Testis (tissue), 2 donors: Measurements from ENCODE around the gene SPACDR.

Experiments
- POLR2A ChIP-seq: fragments of 450-650 bp; IDR thresholded peaks from one replicate; pipeline ENCODE4 v1.6.1; 2017; ENCODE audit warnings: antibody characterized with exemption, mild to moderate bottlenecking, moderate library complexity
- TF ChIP-seq, protein P1 (sequence below), 3 experiments: fragments of 450-650 bp in 2 of 3; fragments of 200-600 bp in 1 of 3; sonication (generic) in 1 of 3; IDR thresholded peaks; one replicate each; pipeline ENCODE4 v1.5.1; 2016 to 2019; ENCODE audit warnings: antibody characterized with exemption in 3 of 3, mild to moderate bottlenecking in 2 of 3, moderate library complexity in 1 of 3

DNA sequence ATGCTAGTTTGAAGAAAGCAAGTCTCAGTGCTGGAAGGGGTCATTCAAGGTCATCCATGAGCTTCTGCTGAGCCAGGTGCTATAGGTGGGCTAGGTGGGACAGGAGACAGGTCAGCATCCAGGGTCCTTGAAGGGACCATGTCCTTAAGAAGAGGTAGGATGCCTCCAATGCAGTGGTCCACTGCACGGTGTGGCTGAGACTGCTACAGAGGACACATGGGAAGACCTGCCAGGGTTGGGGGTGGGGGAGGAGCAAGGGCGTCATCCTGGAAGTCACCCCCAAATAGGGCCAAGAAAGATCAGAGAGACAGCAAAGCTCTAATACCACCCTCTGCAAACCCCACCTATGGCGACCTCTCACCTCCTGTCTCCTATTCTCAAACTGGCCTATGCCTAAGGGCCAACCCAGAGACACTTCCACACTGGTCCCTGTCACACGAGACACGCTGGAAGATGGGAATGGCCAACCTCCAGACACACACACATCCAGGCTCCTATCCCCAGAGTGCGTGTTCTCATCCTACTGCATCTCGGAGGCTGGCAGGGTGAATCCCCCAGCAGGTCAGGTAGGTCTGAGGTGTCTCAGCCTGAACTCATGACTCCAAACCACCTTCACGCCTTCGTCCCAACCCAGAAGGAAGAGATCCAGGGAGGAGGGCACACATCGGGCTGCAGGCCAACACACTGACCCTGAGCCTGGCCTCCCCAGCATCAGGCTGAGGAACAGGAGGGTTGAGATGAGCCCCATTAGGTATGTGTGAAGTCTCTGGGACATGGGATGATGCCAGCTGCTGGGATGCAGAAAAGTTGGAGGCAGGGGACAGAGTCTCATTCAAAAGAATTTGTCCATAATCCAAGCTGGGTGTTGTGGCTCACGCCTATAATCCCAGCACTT lies 22.2 kb downstream of the SPACDR start:
- TF ChIP-seq, protein P1, sequence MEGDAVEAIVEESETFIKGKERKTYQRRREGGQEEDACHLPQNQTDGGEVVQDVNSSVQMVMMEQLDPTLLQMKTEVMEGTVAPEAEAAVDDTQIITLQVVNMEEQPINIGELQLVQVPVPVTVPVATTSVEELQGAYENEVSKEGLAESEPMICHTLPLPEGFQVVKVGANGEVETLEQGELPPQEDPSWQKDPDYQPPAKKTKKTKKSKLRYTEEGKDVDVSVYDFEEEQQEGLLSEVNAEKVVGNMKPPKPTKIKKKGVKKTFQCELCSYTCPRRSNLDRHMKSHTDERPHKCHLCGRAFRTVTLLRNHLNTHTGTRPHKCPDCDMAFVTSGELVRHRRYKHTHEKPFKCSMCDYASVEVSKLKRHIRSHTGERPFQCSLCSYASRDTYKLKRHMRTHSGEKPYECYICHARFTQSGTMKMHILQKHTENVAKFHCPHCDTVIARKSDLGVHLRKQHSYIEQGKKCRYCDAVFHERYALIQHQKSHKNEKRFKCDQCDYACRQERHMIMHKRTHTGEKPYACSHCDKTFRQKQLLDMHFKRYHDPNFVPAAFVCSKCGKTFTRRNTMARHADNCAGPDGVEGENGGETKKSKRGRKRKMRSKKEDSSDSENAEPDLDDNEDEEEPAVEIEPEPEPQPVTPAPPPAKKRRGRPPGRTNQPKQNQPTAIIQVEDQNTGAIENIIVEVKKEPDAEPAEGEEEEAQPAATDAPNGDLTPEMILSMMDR (IDR thresholded peaks at IDR 0.05) = no peak
- TF ChIP-seq POLR2A = no peak
